Gastroesophageal sphincter (tissue), 3 donors: Measurements from ENCODE around the gene BPIFA2.

Experiments
- CTCF ChIP-seq, 4 experiments: fragments of 200-600 bp in 2 of 4; fragments of 450-650 bp in 2 of 4; sonication (generic) in 1 of 4; IDR thresholded peaks; one replicate each; pipeline ENCODE4 v1.5.1; 2017 to 2019; ENCODE audit warnings: antibody characterized with exemption in 4 of 4, mild to moderate bottlenecking in 2 of 4, moderate library complexity in 2 of 4
- EP300 ChIP-seq: sonication (generic); formaldehyde crosslinking; IDR thresholded peaks from one replicate; pipeline ENCODE4 v1.6.1; 2017; ENCODE audit warnings: antibody characterized with exemption, mild to moderate bottlenecking
- POLR2A ChIP-seq, 2 donors: fragments of 450-650 bp; IDR thresholded peaks; one replicate each; pipeline ENCODE4 v1.6.1; 2017; ENCODE audit warnings: antibody characterized with exemption in 2 of 2, mild to moderate bottlenecking in 2 of 2, moderate library complexity in 1 of 2
- POLR2AphosphoS5 ChIP-seq: sonication (generic); formaldehyde crosslinking; IDR thresholded peaks from one replicate; pipeline ENCODE4 v1.6.1; 2017; ENCODE audit warnings: antibody characterized with exemption

GRCh38 chr20:33191955-33192354, 24.0 kb downstream of the BPIFA2 start:
- TF ChIP-seq POLR2A (IDR thresholded peaks at IDR 0.05): no peak
- no peak for TF ChIP-seq EP300
- TF ChIP-seq CTCF (IDR thresholded peaks at IDR 0.05): no peak
- TF ChIP-seq POLR2AphosphoS5: no peak
